Measurements from ENCODE around the gene ADGRL3. TPM values are rescaled to one million over a fixed set of nuclear protein-coding genes. Genes with fewer than 3 reads are reported as not detected.

The ADGRL3 gene
- total RNA-seq, 1 donor from 2014 or later: 2.1 TPM

DNA sequence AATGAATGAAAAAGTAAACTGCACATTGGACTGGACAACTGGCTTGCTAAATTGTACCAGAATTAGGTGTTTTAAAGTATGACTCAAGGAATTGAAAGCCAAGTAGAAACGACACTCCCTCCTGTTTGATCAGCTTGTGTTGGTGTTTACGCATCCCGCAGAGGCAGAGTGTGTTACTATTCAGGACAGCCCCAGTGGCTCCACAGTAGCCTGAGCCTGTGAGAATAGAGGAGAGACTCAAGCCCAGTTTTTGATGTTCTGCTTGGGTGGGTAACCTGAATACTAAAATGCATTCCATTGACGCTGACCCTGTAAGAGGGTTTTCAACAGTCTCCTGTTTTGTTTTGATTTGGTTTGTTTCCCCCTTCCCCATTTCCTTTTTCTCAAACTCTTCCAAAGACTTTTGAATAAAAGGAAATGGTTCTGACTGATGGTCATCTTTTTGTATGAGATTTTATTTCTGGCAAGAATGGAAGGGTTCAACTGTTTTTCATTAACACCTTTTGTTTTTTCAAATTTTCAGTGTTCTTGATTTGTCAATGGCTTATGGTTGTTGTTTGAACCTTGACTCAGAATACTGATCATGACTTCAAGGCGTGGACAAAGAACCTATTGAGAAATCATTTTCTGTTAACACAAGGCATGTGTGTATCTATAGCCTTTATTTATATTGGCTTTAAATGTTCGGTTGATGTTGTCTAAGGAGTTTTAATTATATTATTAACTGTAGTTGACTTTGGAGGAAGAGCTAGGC is 10.2 kb downstream of the ADGRL3 start:
- DNase-seq (ENCODE audit: low read depth): no peak
- no peaks in the 10 kb centered on the region for H3K36me3 ChIP-seq (ENCODE audit: control insufficient read depth, insufficient read depth, low read length)
- TF ChIP-seq, protein P1, sequence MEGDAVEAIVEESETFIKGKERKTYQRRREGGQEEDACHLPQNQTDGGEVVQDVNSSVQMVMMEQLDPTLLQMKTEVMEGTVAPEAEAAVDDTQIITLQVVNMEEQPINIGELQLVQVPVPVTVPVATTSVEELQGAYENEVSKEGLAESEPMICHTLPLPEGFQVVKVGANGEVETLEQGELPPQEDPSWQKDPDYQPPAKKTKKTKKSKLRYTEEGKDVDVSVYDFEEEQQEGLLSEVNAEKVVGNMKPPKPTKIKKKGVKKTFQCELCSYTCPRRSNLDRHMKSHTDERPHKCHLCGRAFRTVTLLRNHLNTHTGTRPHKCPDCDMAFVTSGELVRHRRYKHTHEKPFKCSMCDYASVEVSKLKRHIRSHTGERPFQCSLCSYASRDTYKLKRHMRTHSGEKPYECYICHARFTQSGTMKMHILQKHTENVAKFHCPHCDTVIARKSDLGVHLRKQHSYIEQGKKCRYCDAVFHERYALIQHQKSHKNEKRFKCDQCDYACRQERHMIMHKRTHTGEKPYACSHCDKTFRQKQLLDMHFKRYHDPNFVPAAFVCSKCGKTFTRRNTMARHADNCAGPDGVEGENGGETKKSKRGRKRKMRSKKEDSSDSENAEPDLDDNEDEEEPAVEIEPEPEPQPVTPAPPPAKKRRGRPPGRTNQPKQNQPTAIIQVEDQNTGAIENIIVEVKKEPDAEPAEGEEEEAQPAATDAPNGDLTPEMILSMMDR (IDR thresholded peaks at IDR 0.05; ENCODE audit: insufficient read depth, low read length, poor library complexity, severe bottlenecking): no peak
- no peak overlapping the region for H3K4me3 ChIP-seq (ENCODE audit: low read depth, low read length)
- H3K27me3 ChIP-seq (ENCODE audit: control insufficient read depth, insufficient read depth, low read length): no peaks in the 10 kb centered on the region

DNA sequence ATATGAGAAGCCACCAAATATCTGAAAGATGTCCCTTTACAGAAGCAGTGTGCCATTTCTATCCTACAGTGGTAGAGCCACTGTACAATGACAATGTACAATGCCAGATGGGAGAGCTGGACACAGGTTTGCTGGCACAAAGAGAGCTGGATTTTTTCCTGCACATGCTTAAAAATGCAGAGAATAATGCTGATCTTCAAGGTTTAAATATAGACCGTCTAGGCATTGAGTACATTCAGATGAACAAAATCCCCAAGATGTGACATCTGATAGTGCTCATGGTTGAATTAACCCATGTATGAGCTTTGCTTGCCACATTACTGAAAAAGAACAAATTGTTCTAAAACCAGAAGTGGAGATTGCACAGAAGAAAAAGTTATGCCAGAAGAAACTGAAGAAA is 11.7 kb downstream of the ADGRL3 start:
- Histone ChIP-seq H3K4me3 (ENCODE audit: low read depth, low read length) (no peak overlapping the region), H3K27me3 (ENCODE audit: control insufficient read depth, insufficient read depth, low read length) (no peaks in the 10 kb centered on the region), H3K36me3 (ENCODE audit: control insufficient read depth, insufficient read depth, low read length) (no peaks in the 10 kb centered on the region)
- no peak for DNase-seq (ENCODE audit: low read depth)
- TF ChIP-seq, protein P1 (IDR thresholded peaks at IDR 0.05; ENCODE audit: insufficient read depth, low read length, poor library complexity, severe bottlenecking): no peak

DNA sequence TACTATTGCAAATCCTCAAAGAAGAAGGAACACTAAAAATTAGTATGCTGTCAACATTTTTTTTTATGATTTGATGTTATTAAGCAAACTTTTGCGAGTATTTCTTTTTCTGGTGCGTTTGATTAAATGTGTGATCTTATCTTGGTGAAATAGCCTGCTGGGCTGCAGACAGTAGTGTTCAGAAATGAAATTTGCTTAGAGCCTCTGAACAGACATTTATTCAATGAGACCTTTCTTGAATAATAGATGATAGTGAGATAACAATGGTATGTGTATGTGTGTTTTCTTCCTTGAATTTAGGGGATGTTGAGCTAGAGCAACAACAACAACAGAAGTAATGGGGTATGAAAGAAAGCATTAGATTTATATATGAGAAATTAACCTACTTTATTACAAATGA is 12.7 kb downstream of the ADGRL3 start:
- no peak for DNase-seq (ENCODE audit: low read depth)
- Histone ChIP-seq H3K27me3 (ENCODE audit: control insufficient read depth, insufficient read depth, low read length) (no peaks in the 10 kb centered on the region), H3K36me3 (ENCODE audit: control insufficient read depth, insufficient read depth, low read length) (no peaks in the 10 kb centered on the region), H3K4me3 (ENCODE audit: low read depth, low read length) (no peak overlapping the region)
- TF ChIP-seq, protein P1 (IDR thresholded peaks at IDR 0.05; ENCODE audit: insufficient read depth, low read length, poor library complexity, severe bottlenecking): no peak

DNA sequence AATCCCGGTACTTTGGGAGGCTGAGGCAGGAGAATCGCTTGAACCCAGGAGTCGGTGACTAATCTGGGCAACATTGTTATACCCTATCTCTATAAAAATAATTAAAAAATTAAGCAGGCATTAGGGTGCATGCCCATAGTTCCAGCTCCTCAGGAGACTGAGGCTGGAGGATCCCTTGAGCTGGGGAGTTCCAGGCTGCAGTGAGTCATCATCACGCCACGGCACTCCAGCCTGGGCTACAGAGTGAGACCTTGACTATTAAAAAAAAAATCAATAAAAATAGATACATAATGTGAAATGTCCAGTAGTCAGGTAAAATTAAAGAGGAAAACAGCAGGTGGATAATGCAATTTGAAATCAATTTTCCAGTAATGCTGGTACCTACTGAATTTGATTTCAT is 14.6 kb downstream of the ADGRL3 start:
- Histone ChIP-seq H3K4me3 (ENCODE audit: low read depth, low read length) (no peak overlapping the region), H3K36me3 (ENCODE audit: control insufficient read depth, insufficient read depth, low read length) (no peaks in the 10 kb centered on the region), H3K27me3 (ENCODE audit: control insufficient read depth, insufficient read depth, low read length) (no peaks in the 10 kb centered on the region)
- no peak for DNase-seq (ENCODE audit: low read depth)
- TF ChIP-seq, protein P1 (IDR thresholded peaks at IDR 0.05; ENCODE audit: insufficient read depth, low read length, poor library complexity, severe bottlenecking): no peak

DNA sequence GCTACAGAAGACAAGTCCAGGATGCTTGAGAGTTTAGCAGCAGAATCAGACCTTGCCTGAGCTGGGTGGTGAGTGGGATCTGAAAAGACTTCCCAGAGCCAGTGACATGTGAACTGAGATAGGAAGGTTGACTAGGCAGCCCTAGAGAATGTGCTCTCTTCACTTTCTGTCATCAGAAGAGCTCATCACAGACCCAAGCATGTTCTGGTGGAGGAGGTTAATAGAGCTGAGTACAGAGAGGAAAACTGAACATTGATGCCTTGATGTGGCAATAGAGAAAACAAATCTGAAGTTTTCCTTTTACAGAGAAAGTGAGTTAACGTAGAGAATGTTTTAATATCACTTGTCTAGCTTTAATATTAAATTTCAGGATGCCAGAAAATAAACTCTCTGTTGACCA is 17.1 kb downstream of the ADGRL3 start:
- no peaks in the 10 kb centered on the region for H3K36me3 ChIP-seq (ENCODE audit: control insufficient read depth, insufficient read depth, low read length)
- no peak for DNase-seq (ENCODE audit: low read depth)
- TF ChIP-seq, protein P1 (IDR thresholded peaks at IDR 0.05; ENCODE audit: insufficient read depth, low read length, poor library complexity, severe bottlenecking): no peak
- no peak overlapping the region for H3K4me3 ChIP-seq (ENCODE audit: low read depth, low read length)
- H3K27me3 ChIP-seq (ENCODE audit: control insufficient read depth, insufficient read depth, low read length): no peaks in the 10 kb centered on the region

DNA sequence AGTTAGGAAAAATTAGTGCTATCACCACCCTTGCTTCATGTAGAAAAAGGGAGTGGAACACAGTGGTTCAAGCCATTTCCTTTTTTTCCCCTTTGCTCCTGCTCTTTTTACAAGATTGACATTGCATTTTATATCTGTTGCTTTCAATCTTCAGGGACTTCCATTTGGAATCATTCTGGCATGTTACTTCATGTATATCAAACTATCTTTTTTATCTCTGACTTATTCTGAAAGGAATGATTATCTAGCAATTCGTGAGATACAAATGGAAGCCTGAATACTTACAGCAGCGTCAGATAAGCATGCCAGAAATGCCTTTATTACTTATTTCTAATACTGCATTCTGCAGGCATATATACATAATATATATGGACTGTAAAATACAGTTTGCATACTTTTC is 20.4 kb downstream of the ADGRL3 start:
- TF ChIP-seq, protein P1 (IDR thresholded peaks at IDR 0.05; ENCODE audit: insufficient read depth, low read length, poor library complexity, severe bottlenecking): no peak
- Histone ChIP-seq H3K36me3 (ENCODE audit: control insufficient read depth, insufficient read depth, low read length) (no peaks in the 10 kb centered on the region), H3K4me3 (ENCODE audit: low read depth, low read length) (no peak overlapping the region), H3K27me3 (ENCODE audit: control insufficient read depth, insufficient read depth, low read length) (no peaks in the 10 kb centered on the region)
- DNase-seq (ENCODE audit: low read depth): no peak
